Body of pancreas (tissue), 4 donors: Measurements from ENCODE around the gene STPG4.

Experiments used
- POLR2A ChIP-seq, 3 donors: fragments of 450-650 bp; IDR thresholded peaks; one replicate each; pipeline ENCODE4 v1.6.1; 2016; ENCODE audit warnings: antibody characterized with exemption in 3 of 3, mild to moderate bottlenecking in 2 of 3
- TF ChIP-seq, protein P1 (sequence below), 7 experiments: fragments of 450-650 bp in 4 of 7; fragments of 200-600 bp in 3 of 7; sonication (generic) in 3 of 7; IDR thresholded peaks; one replicate each; pipeline ENCODE4 v1.5.1; 2016 to 2019; ENCODE audit warnings: antibody characterized with exemption in 7 of 7

DNA sequence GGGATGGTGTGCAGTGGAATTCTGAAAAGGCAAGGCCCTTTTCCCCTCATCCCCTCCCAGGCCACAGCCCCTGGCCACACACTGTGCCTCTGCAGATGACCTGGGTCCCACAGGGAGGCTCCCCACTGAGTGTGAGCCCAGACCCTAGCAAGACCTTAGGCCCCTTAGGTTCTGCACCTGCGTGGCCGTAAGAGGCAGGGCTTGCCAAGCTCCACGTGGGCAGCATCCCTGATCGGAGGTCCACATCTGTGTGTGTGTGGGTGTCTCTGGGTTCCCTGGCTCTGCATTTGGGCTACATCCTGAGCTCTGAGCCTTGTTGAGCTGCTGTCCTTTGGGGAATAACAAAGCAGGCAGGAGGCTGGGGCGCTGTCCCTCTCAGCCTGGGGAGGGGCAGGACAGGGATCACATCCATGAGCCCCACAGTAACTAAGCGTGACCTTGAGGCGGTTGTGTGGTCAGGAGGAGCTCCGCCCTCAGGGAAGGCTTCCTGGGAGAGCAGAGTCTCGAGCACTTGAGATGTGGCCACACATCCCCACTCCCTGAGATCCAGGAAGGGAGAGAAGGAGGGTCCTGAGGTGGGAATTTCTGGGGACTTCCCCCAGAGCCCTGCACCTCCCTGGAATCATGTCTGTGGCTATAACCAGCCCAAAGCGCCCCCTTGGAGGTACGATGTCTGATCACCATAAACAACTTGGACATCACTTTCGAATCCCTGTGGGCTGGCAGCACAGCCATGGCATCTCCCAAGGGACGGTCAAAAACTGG is 84.8 kb downstream of the STPG4 start:
- TF ChIP-seq, protein P1, sequence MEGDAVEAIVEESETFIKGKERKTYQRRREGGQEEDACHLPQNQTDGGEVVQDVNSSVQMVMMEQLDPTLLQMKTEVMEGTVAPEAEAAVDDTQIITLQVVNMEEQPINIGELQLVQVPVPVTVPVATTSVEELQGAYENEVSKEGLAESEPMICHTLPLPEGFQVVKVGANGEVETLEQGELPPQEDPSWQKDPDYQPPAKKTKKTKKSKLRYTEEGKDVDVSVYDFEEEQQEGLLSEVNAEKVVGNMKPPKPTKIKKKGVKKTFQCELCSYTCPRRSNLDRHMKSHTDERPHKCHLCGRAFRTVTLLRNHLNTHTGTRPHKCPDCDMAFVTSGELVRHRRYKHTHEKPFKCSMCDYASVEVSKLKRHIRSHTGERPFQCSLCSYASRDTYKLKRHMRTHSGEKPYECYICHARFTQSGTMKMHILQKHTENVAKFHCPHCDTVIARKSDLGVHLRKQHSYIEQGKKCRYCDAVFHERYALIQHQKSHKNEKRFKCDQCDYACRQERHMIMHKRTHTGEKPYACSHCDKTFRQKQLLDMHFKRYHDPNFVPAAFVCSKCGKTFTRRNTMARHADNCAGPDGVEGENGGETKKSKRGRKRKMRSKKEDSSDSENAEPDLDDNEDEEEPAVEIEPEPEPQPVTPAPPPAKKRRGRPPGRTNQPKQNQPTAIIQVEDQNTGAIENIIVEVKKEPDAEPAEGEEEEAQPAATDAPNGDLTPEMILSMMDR (IDR thresholded peaks at IDR 0.05), result no peak
- no peak for TF ChIP-seq POLR2A (IDR thresholded peaks at IDR 0.05)
